Naive thymus-derived CD4-positive, alpha-beta T cell (primary cell): ENCODE results near the gene SLC19A3. TPM values are rescaled to one million over a fixed set of nuclear protein-coding genes. Genes with fewer than 3 reads are reported as not detected.

Source experiments
- ATAC-seq: fragments of 150-1000 bp; cut with Tn5 transposase; 2 replicates; pipeline ENCODE4 v1.10.0; 2021; ENCODE audit warnings: mild to moderate bottlenecking, moderate library complexity
- CTCF ChIA-PET: fragments of 350-600 bp; sonication (Branson Sonifier 250); formaldehyde crosslinking; loops from one replicate; lab custom pipeline; 2021; ENCODE audit warnings: antibody characterized with exemption; lab: Charles Lee
- POLR2A ChIA-PET: fragments of 350-600 bp; sonication (Branson Sonifier 250); formaldehyde crosslinking; loops from one replicate; lab custom pipeline; 2021; ENCODE audit warnings: antibody characterized with exemption, inconsistent platforms; lab: Charles Lee
- DNase-seq, 9 donors: peaks; one replicate each; pipeline versions ENCODE4 v3.0.0 to v3.0.0-alpha.2; 2020 to 2022; ENCODE audit warnings: mixed read lengths in 1 of 9
- H3K27ac ChIP-seq: one replicate; pipeline ENCODE4 v1.7.0; 2013; ENCODE audit warnings: mild to moderate bottlenecking, low read depth, low read length, moderate library complexity
- H3K27me3 ChIP-seq, 2 donors: one replicate each; pipeline ENCODE4 v1.7.0; 2013; ENCODE audit warnings: low read length in 2 of 2, mild to moderate bottlenecking in 2 of 2, moderate library complexity in 2 of 2; ENCODE audit not compliant: control insufficient read depth in 2 of 2, insufficient read depth in 2 of 2
- H3K36me3 ChIP-seq, 3 experiments: 1 replicate in 2 of 3; 2 replicates in 1 of 3; pipeline ENCODE4 v1.7.0; 2013; ENCODE audit warnings: low read length in 3 of 3, mild to moderate bottlenecking in 3 of 3, moderate library complexity in 1 of 3; ENCODE audit not compliant: insufficient read depth in 3 of 3, control insufficient read depth in 2 of 3
- H3K4me1 ChIP-seq, 2 donors: one replicate each; pipeline ENCODE4 v1.7.0; 2013; ENCODE audit warnings: low read length in 2 of 2, mild to moderate bottlenecking in 2 of 2, moderate library complexity in 1 of 2; ENCODE audit not compliant: control insufficient read depth in 2 of 2, insufficient read depth in 2 of 2
- H3K4me3 ChIP-seq: 2 replicates; pipeline ENCODE4 v1.7.0; 2013; ENCODE audit warnings: mild to moderate bottlenecking, low read length
- H3K9me3 ChIP-seq, 3 experiments: 1 replicate in 2 of 3; 2 replicates in 1 of 3; pipeline ENCODE4 v1.7.0; 2013; ENCODE audit warnings: low read length in 3 of 3; ENCODE audit not compliant: control insufficient read depth in 2 of 3
- H3K27ac Mint-ChIP-seq, 9 donors: one replicate each; pipeline ENCODE4 v1.8.0; 2020 to 2022; ENCODE audit warnings: mixed read lengths in 9 of 9, mild to moderate bottlenecking in 8 of 9, moderate library complexity in 5 of 9, inconsistent platforms in 2 of 9
- H3K27me3 Mint-ChIP-seq, 5 donors: one replicate each; pipeline ENCODE4 v1.8.0; 2021 to 2022; ENCODE audit warnings: mixed read lengths in 5 of 5, mild to moderate bottlenecking in 1 of 5
- H3K36me3 Mint-ChIP-seq, 5 donors: one replicate each; pipeline ENCODE4 v1.8.0; 2020 to 2022; ENCODE audit warnings: mixed read lengths in 5 of 5, mild to moderate bottlenecking in 3 of 5, inconsistent platforms in 1 of 5
- H3K4me1 Mint-ChIP-seq, 7 donors: one replicate each; pipeline ENCODE4 v1.8.0; 2020 to 2022; ENCODE audit warnings: mixed read lengths in 7 of 7, mild to moderate bottlenecking in 3 of 7, inconsistent platforms in 1 of 7
- H3K4me3 Mint-ChIP-seq, 10 donors: one replicate each; pipeline ENCODE4 v1.8.0; 2020 to 2022; ENCODE audit warnings: mild to moderate bottlenecking in 10 of 10, mixed read lengths in 10 of 10, moderate library complexity in 6 of 10, inconsistent platforms in 2 of 10
- H3K9me3 Mint-ChIP-seq, 11 donors: one replicate each; pipeline ENCODE4 v1.8.0; 2020 to 2022; ENCODE audit warnings: mixed read lengths in 11 of 11, mild to moderate bottlenecking in 4 of 11, inconsistent platforms in 1 of 11, moderate library complexity in 1 of 11
- intact Hi-C, 2 donors: fragments of 100-400 bp; cut with micrococcal nuclease; formaldehyde crosslinking; loops; one replicate each; pipeline ENCODE4 v1.15.1; 2023
- polyA plus RNA-seq, 2 donors: library from polyadenylated mRNA; unstranded; fragments of 300-500 nt; fragmentation: Illumina TruSeq; gene quantifications; one replicate each; pipeline ENCODE4 v1.2.3, GENCODE V29; 2021
- total RNA-seq, 6 experiments: library from RNA in 5 of 6; stranded (reverse) in 5 of 6; gene quantifications; 1 replicate in 5 of 6; 2 replicates in 1 of 6; pipeline ENCODE4 v1.2.3 and lab custom pipeline; 2021 to 2026

SLC19A3 gene
- total and polyA plus RNA-seq, 7 experiments from 2014 or later = not detected

DNA sequence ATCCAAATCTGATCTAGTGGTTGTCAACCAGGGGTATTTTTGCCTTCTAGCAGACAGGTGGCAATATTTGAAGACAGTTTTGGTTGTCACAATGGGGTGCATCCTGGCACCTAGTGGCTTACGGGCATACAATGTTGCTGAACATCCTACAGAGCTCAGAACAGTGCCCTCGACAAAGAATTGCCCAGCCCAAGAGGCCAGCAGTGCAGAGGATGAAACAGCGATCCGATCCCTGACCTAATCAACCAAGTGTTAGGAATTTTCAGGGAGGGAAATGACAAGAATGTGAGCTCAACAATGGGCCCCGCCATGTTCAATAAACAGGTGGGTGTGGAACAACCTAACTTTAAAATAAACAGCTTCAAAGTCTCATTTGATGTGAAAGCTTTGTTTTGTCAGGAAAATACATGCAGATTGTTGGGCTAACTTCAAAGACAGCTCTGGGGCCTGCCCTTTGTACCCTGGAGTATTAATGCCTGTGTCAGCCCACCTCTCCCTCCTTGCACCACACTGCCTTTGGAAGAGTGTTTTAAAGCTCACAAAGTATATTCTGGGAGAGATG is 73.8 kb downstream of the SLC19A3 start:
- DNase-seq = no peak
- H3K27me3 ChIP-seq = no peaks in the 10 kb centered on the region
- ChIA-PET CTCF (no interaction called here), POLR2A (no interaction called here)
- H3K36me3 ChIP-seq = no peaks in the 10 kb centered on the region
- H3K4me1 ChIP-seq = no peaks in the 10 kb centered on the region
- Mint-ChIP-seq H3K36me3 (no peaks in the 10 kb centered on the region), H3K27me3 (peaks cover 0 to 12% (median 11%) of the 10 kb centered on the region in 5 donors), H3K4me3 (no peak overlapping the region), H3K4me1 (no peaks in the 10 kb centered on the region), H3K27ac (no peak overlapping the region), H3K9me3 (no peaks in the 10 kb centered on the region)
- no peak for ATAC-seq
- H3K27ac ChIP-seq = no peak overlapping the region
- H3K4me3 ChIP-seq = no peak overlapping the region
- intact Hi-C loops = no loop called here
- no peaks in the 10 kb centered on the region for H3K9me3 ChIP-seq

DNA sequence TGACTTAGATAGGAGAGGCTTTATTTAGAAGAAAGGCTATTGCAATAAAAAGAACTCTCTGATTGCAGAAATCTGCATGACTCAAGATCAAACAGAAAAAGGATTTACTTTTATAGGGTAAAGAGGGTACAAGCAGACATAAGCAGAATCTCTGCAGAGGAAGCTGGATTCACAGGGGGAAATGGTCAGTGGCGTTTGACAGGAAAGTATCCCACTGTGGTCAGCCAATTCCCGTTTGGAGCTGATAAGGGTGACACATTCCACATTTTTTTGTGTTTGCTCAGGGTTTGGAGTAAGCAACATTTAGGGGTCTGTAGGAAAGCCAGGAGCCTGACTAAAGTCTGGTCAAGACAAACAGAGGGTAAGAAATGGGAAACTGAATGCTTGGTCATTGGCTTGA is 75.2 kb downstream of the SLC19A3 start:
- intact Hi-C loops = no loop called here
- H3K4me1 Mint-ChIP-seq = no peaks in the 10 kb centered on the region
- H3K4me3 Mint-ChIP-seq = no peak overlapping the region
- H3K9me3 ChIP-seq = no peaks in the 10 kb centered on the region
- ChIA-PET POLR2A (no interaction called here), CTCF (no interaction called here)
- H3K9me3 Mint-ChIP-seq = no peaks in the 10 kb centered on the region
- no peak overlapping the region for H3K27ac ChIP-seq
- H3K36me3 Mint-ChIP-seq = no peaks in the 10 kb centered on the region
- no peaks in the 10 kb centered on the region for H3K4me1 ChIP-seq
- H3K27me3 ChIP-seq = no peaks in the 10 kb centered on the region
- no peaks in the 10 kb centered on the region for H3K36me3 ChIP-seq
- no peak for ATAC-seq
- DNase-seq = no peak
- no peak overlapping the region for H3K27ac Mint-ChIP-seq
- H3K27me3 Mint-ChIP-seq = peaks cover 3 to 9% (median 6%) of the 10 kb centered on the region in 5 donors
- no peak overlapping the region for H3K4me3 ChIP-seq

- H3K9me3 Mint-ChIP-seq = no peaks in the 10 kb centered on the region
- H3K27me3 Mint-ChIP-seq = peaks cover 0 to 16% (median 9%) of the 10 kb centered on the region in 5 donors
- no peaks in the 10 kb centered on the region for H3K4me1 Mint-ChIP-seq
- ChIA-PET CTCF (no interaction called here), POLR2A (no interaction called here)
- Histone ChIP-seq H3K4me1 (no peaks in the 10 kb centered on the region), H3K9me3 (no peaks in the 10 kb centered on the region), H3K36me3 (no peaks in the 10 kb centered on the region), H3K4me3 (no peak overlapping the region), H3K27me3 (no peaks in the 10 kb centered on the region), H3K27ac (no peak overlapping the region)
- H3K4me3 Mint-ChIP-seq = no peak overlapping the region
- no peak overlapping the region for H3K27ac Mint-ChIP-seq
- intact Hi-C loops = no loop called here
- no peaks in the 10 kb centered on the region for H3K36me3 Mint-ChIP-seq
- DNase-seq (no peak), ATAC-seq (no peak)
These were observed 83.6 kb downstream of the SLC19A3 start for GRCh38 chr2:227634201-227634600.

Other genes with a start within 250 kb of the SLC19A3 start
- 10 to 100 TPM; 52.8 to 84.5 (median 58.2) TPM for gene AGFG1, start 245.9 kb downstream of the SLC19A3 start, total RNA-seq
- gene AGFG1, start 245.9 kb downstream of the SLC19A3 start, polyA plus RNA-seq = 10 to 100 TPM; 10.6 to 29.5 TPM
- not detected for gene SCYGR2, start 119.1 kb downstream of the SLC19A3 start, total RNA-seq
- not detected for gene SCYGR2, start 119.1 kb downstream of the SLC19A3 start, polyA plus RNA-seq
- gene SCYGR3, start 103.2 kb downstream of the SLC19A3 start, total RNA-seq = not detected
- not detected for gene SCYGR3, start 103.2 kb downstream of the SLC19A3 start, polyA plus RNA-seq
- not detected for gene SCYGR4, start 100.5 kb downstream of the SLC19A3 start, total RNA-seq
- gene SCYGR4, start 100.5 kb downstream of the SLC19A3 start, polyA plus RNA-seq = not detected
- gene SCYGR5, start 51.2 kb downstream of the SLC19A3 start, total RNA-seq = not detected
- gene SCYGR5, start 51.2 kb downstream of the SLC19A3 start, polyA plus RNA-seq = not detected
- gene SCYGR6, start 6.7 kb upstream of the SLC19A3 start, total RNA-seq = not detected
- not detected for gene SCYGR6, start 6.7 kb upstream of the SLC19A3 start, polyA plus RNA-seq
- not detected for gene SCYGR7, start 10.3 kb upstream of the SLC19A3 start, total RNA-seq
- gene SCYGR7, start 10.3 kb upstream of the SLC19A3 start, polyA plus RNA-seq = not detected
- not detected for gene SCYGR8, start 27.9 kb upstream of the SLC19A3 start, total RNA-seq
- gene SCYGR8, start 27.9 kb upstream of the SLC19A3 start, polyA plus RNA-seq = not detected
- gene CCL20, start 95.8 kb upstream of the SLC19A3 start, total RNA-seq = 1 to 10 TPM in 2 of 5 experiments, under 1 TPM in 1, not detected in 2; 0.36 to 1.9 (median 1.4) TPM
- gene CCL20, start 95.8 kb upstream of the SLC19A3 start, polyA plus RNA-seq = not detected
- not detected for gene DAW1, start 153.6 kb upstream of the SLC19A3 start, total RNA-seq
- not detected for gene DAW1, start 153.6 kb upstream of the SLC19A3 start, polyA plus RNA-seq